Keratinocyte (primary cell): Measurements from ENCODE around the gene CYB5A. TPM values are rescaled to one million over a fixed set of nuclear protein-coding genes. Genes with fewer than 3 reads are reported as not detected.

Experiments
- DNase-seq: peaks from one replicate; pipeline ENCODE4 v3.0.0-alpha.2; 2011; ENCODE audit warnings: low read depth, missing footprints, low spot score
- FAIRE-seq: peaks from 2 replicates; lab custom pipeline; 2011; peaks lifted over from hg19 to GRCh38; lab: Jason Lieb, UNC
- H2AFZ ChIP-seq: 2 replicates; pipeline ENCODE4 v1.6.0; 2012; ENCODE audit warnings: low read length, control low read depth, inconsistent platforms; ENCODE audit not compliant: control insufficient read depth
- H3K27ac ChIP-seq: 2 replicates; pipeline ENCODE4 v1.5.1; 2011; ENCODE audit warnings: low read length; ENCODE audit not compliant: control insufficient read depth, insufficient read depth
- H3K27me3 ChIP-seq: 3 replicates; pipeline ENCODE4 v1.6.0; 2011; ENCODE audit warnings: low read length; ENCODE audit not compliant: control insufficient read depth, insufficient read depth; ENCODE audit errors: extremely low read depth
- H3K36me3 ChIP-seq, 2 experiments: 2 replicates in 1 of 2; 3 replicates in 1 of 2; pipeline ENCODE4 v1.5.1; 2011; ENCODE audit warnings: low read length in 2 of 2, mild to moderate bottlenecking in 1 of 2; ENCODE audit not compliant: control insufficient read depth in 2 of 2, insufficient read depth in 2 of 2; ENCODE audit errors: extremely low read depth in 1 of 2
- H3K4me1 ChIP-seq: 3 replicates; pipeline ENCODE4 v1.5.1; 2011; ENCODE audit warnings: low read length; ENCODE audit not compliant: control insufficient read depth, insufficient read depth; ENCODE audit errors: extremely low read depth
- H3K4me2 ChIP-seq: 3 replicates; pipeline ENCODE4 v1.6.0; 2011; ENCODE audit warnings: low read depth, low read length; ENCODE audit not compliant: control insufficient read depth, insufficient read depth; ENCODE audit errors: extremely low read depth
- H3K4me3 ChIP-seq, 3 experiments: fragments of 200-600 bp in 1 of 3; sonication (generic) in 1 of 3; 2 replicates in 2 of 3; 3 replicates in 1 of 3; pipeline ENCODE4 v1.5.1; 2011 to 2016; ENCODE audit warnings: low read length in 3 of 3, mild to moderate bottlenecking in 3 of 3, control low read depth in 2 of 3, inconsistent platforms in 1 of 3, low read depth in 1 of 3, mixed read lengths in 1 of 3, mixed run types in 1 of 3, moderate library complexity in 1 of 3; ENCODE audit not compliant: control insufficient read depth in 2 of 3, insufficient read depth in 2 of 3; ENCODE audit errors: extremely low read depth in 1 of 3
- H3K79me2 ChIP-seq: 2 replicates; pipeline ENCODE4 v1.6.0; 2012; ENCODE audit warnings: low read length; ENCODE audit not compliant: control insufficient read depth, insufficient read depth
- H3K9ac ChIP-seq: 3 replicates; pipeline ENCODE4 v1.6.0; 2011; ENCODE audit warnings: low read length; ENCODE audit not compliant: control insufficient read depth, insufficient read depth; ENCODE audit errors: extremely low read depth
- H3K9me1 ChIP-seq: 3 replicates; pipeline ENCODE4 v1.6.0; 2011; ENCODE audit warnings: low read length; ENCODE audit not compliant: control insufficient read depth, insufficient read depth; ENCODE audit errors: extremely low read depth
- H3K9me3 ChIP-seq: 2 replicates; pipeline ENCODE4 v1.5.1; 2012; ENCODE audit warnings: low read depth, low read length; ENCODE audit not compliant: control insufficient read depth
- H4K20me1 ChIP-seq: 3 replicates; pipeline ENCODE4 v1.6.0; 2011; ENCODE audit warnings: low read length; ENCODE audit not compliant: control insufficient read depth, insufficient read depth; ENCODE audit errors: extremely low read depth
- CTCF ChIP-seq, 3 experiments: IDR thresholded peaks in 1 of 3; conservative IDR thresholded peaks in 1 of 3; optimal IDR thresholded peaks in 1 of 3; 2 replicates in 2 of 3; 3 replicates in 1 of 3; pipeline versions ENCODE3 to v1.5.1; 2011; ENCODE audit warnings: low read length in 3 of 3, mild to moderate bottlenecking in 3 of 3, moderate library complexity in 2 of 3, control low read depth in 1 of 3, inconsistent platforms in 1 of 3; ENCODE audit not compliant: insufficient read depth in 2 of 3; ENCODE audit errors: extremely low read depth in 1 of 3
- EZH2 ChIP-seq: IDR thresholded peaks from one replicate; pipeline ENCODE4 v1.6.1; 2012; ENCODE audit warnings: inconsistent platforms, mild to moderate bottlenecking, low read length, moderate library complexity
- dilution Hi-C: fragments of 300-500 bp; cut with MboI; formaldehyde crosslinking; loops from one replicate; pipeline ENCODE4 v1.7.0; 2020; ENCODE audit warnings: low sequenced_read_pairs; ENCODE audit not compliant: extremely low pct_ligation_motif_present
- polyA plus RNA-seq, 5 experiments: library from polyadenylated mRNA; depleted of rRNA in 3 of 5; stranded (reverse) in 3 of 5; stranded (forward) in 1 of 5; unstranded in 1 of 5; fragments of >200 nt; gene quantifications; 1 replicate in 1 of 5; 2 replicates in 3 of 5; 3 replicates in 1 of 5; pipeline versions ENCODE4 v1.2.1 to v1.2.3, GENCODE V29; 2011 to 2012; ENCODE audit warnings: missing spikeins in 2 of 5, low read depth in 1 of 5, low replicate concordance in 1 of 5

The CYB5A gene
- polyA plus RNA-seq, 1 donor (not counting 4 experiments of a cell fraction or from before 2014, with no cell fraction given), result 49.4 TPM

GRCh38 chr18:74239567-74239966, 52.2 kb downstream of the CYB5A start:
- no peak for DNase-seq
- no peak for FAIRE-seq
- Histone ChIP-seq H3K79me2 (no peaks in the 10 kb centered on the region), H2AFZ (no peak overlapping the region), H3K9me3 (no peaks in the 10 kb centered on the region), H3K36me3 (no peaks in the 10 kb centered on the region), H3K9me1 (no peaks in the 10 kb centered on the region), H3K4me1 (peaks cover 9% of the 10 kb centered on the region), H3K4me3 (no peak overlapping the region), H3K4me2 (no peak overlapping the region), H3K9ac (no peak overlapping the region), H3K27ac (no peak overlapping the region), H4K20me1 (peaks cover 3% of the 10 kb centered on the region), H3K27me3 (peaks cover 8% of the 10 kb centered on the region)
- dilution Hi-C loops, result no loop called here
- TF ChIP-seq CTCF (optimal IDR thresholded peaks at IDR 0.05 in 1 of 3, IDR thresholded peaks at IDR 0.05 in 1 of 3, conservative IDR thresholded peaks at IDR 0.05 in 1 of 3; ENCODE audit: extremely low read depth in 1 of 3, insufficient read depth in 2 of 3, low read length in 3 of 3) (no peak), EZH2 (no peak)

- peak overlapping the region; percentile 59 for H2AFZ ChIP-seq
- no peaks in the 10 kb centered on the region for H3K27me3 ChIP-seq
- H3K27ac ChIP-seq, result peak overlapping the region; percentile 79
- peak; percentile 91 for FAIRE-seq
- no peak for TF ChIP-seq EZH2
- H3K4me2 ChIP-seq, result peak overlapping the region; percentile 57
- no peak overlapping the region for H3K4me3 ChIP-seq
- dilution Hi-C loops, result no loop called here
- H3K36me3 ChIP-seq, result no peaks in the 10 kb centered on the region
- DNase-seq, result peak; percentile 33
- H3K9ac ChIP-seq, result peak overlapping the region; percentile 33
- H3K4me1 ChIP-seq, result peaks cover 13% of the 10 kb centered on the region
- H3K79me2 ChIP-seq, result no peaks in the 10 kb centered on the region
- H4K20me1 ChIP-seq, result peaks cover 3% of the 10 kb centered on the region
- H3K9me3 ChIP-seq, result no peaks in the 10 kb centered on the region
- no peaks in the 10 kb centered on the region for H3K9me1 ChIP-seq
Observed at GRCh38 chr18:74234326-74235171, 57.2 kb downstream of the CYB5A start.
